HG03196 (cell line): ENCODE measurements around the gene SNAP25.

Experiments used
- ATAC-seq: cut with Tn5 transposase; IDR thresholded peaks from one replicate; pipeline ENCODE4 v1.9.1; 2021; ENCODE audit not compliant: unreplicated experiment

Gene SNAP25

GRCh38 chr20:10300582-10301446 lies 82.2 kb downstream of the SNAP25 start:
- ATAC-seq = no peak

GRCh38 chr20:10303852-10304251 lies 85.2 kb downstream of the SNAP25 start:
- no peak for ATAC-seq

- no peak for ATAC-seq
Measured at GRCh38 chr20:10304471-10305046, 85.9 kb downstream of the SNAP25 start.

- ATAC-seq = no peak
Measured at GRCh38 chr20:10306440-10307358, 88.1 kb downstream of the SNAP25 start.

GRCh38 chr20:10307359-10307735 lies 88.7 kb downstream of the SNAP25 start:
- ATAC-seq = no peak

GRCh38 chr20:10308652-10309051 lies 90.0 kb downstream of the SNAP25 start:
- no peak for ATAC-seq

GRCh38 chr20:10309326-10309725 lies 90.7 kb downstream of the SNAP25 start:
- ATAC-seq = no peak

- ATAC-seq = no peak
Measured at GRCh38 chr20:10312111-10312510, 93.5 kb downstream of the SNAP25 start.

GRCh38 chr20:10313215-10313614 lies 94.6 kb downstream of the SNAP25 start:
- no peak for ATAC-seq

GRCh38 chr20:10313701-10314100 lies 95.1 kb downstream of the SNAP25 start:
- no peak for ATAC-seq

- ATAC-seq = no peak
Measured at GRCh38 chr20:10314198-10314597, 95.6 kb downstream of the SNAP25 start.

GRCh38 chr20:10315138-10315537 lies 96.5 kb downstream of the SNAP25 start:
- ATAC-seq = no peak

- no peak for ATAC-seq
Measured at GRCh38 chr20:10316582-10316981, 98.0 kb downstream of the SNAP25 start.

GRCh38 chr20:10318291-10319024 lies 99.8 kb downstream of the SNAP25 start:
- no peak for ATAC-seq

GRCh38 chr20:10319855-10320254 lies 101.2 kb downstream of the SNAP25 start:
- no peak for ATAC-seq

- ATAC-seq = no peak
Measured at GRCh38 chr20:10321138-10321717, 102.6 kb downstream of the SNAP25 start.

- no peak for ATAC-seq
Measured at GRCh38 chr20:10322073-10323012, 103.7 kb downstream of the SNAP25 start.

- no peak for ATAC-seq
Measured at GRCh38 chr20:10323729-10324128, 105.1 kb downstream of the SNAP25 start.

- ATAC-seq = no peak
Measured at GRCh38 chr20:10324198-10324847, 105.7 kb downstream of the SNAP25 start.
